AG04449 (cell line): ENCODE results near the gene DIS3L2.
A peak's percentile ranks its signal among the peaks of the same experiment; 100 is the strongest.

Experiments used
- CTCF ChIA-PET: fragments of 350-600 bp; formaldehyde crosslinking; extraction: SDS; loops from one replicate; lab custom pipeline; 2021; ENCODE audit warnings: antibody characterized with exemption; lab: Yijun Ruan, JAX
- POLR2A ChIA-PET: fragments of 400-600, 350-600 bp; formaldehyde crosslinking; extraction: SDS; loops from one replicate; lab custom pipeline; 2020; ENCODE audit warnings: antibody characterized with exemption, inconsistent platforms; lab: Yijun Ruan, JAX
- DNase-seq: peaks from one replicate; pipeline ENCODE4 v3.0.0-alpha.2; 2010; ENCODE audit warnings: low read depth, low spot score
- H3K4me3 ChIP-seq: 2 replicates; pipeline ENCODE4 v1.5.1; 2011; ENCODE audit warnings: low read depth, mild to moderate bottlenecking, control low read depth, low read length
- TF ChIP-seq, protein P1 (sequence below): IDR thresholded peaks from one replicate; pipeline ENCODE4 v1.5.1; 2011; ENCODE audit warnings: mild to moderate bottlenecking, moderate library complexity, low read length, control low read depth, inconsistent platforms; ENCODE audit not compliant: insufficient read depth; ENCODE audit errors: missing control alignments

DIS3L2 gene

DNA sequence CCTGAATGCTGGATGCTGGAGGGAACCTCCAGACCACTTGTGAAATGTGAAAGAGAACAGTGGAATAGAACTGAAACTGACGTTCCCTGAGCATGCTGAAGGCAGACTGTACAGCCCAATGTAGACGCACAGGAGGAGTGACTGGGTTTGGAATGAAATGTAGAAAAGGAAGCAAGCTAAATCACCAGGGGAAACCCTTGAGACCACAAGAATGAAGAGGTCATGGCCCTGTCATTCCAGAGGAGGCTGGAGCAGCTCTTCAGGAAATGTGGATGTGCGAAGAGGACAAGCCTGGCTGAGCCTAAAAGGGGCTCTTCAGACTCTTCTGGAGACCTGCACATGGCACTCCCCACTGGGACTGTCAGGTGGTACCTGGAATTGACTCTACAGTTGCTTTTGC lies 298.6 kb downstream of the DIS3L2 start:
- ChIA-PET POLR2A (no interaction called here), CTCF (interaction anchor here (1.8 kb wide), 1 partner anchor 33 kb away, joined by 4 read pairs; no protein-coding TSS in a partner anchor)
- DNase-seq, result peak; percentile 80
- no peak overlapping the region for H3K4me3 ChIP-seq
- TF ChIP-seq, protein P1, sequence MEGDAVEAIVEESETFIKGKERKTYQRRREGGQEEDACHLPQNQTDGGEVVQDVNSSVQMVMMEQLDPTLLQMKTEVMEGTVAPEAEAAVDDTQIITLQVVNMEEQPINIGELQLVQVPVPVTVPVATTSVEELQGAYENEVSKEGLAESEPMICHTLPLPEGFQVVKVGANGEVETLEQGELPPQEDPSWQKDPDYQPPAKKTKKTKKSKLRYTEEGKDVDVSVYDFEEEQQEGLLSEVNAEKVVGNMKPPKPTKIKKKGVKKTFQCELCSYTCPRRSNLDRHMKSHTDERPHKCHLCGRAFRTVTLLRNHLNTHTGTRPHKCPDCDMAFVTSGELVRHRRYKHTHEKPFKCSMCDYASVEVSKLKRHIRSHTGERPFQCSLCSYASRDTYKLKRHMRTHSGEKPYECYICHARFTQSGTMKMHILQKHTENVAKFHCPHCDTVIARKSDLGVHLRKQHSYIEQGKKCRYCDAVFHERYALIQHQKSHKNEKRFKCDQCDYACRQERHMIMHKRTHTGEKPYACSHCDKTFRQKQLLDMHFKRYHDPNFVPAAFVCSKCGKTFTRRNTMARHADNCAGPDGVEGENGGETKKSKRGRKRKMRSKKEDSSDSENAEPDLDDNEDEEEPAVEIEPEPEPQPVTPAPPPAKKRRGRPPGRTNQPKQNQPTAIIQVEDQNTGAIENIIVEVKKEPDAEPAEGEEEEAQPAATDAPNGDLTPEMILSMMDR, result no peak

DNA sequence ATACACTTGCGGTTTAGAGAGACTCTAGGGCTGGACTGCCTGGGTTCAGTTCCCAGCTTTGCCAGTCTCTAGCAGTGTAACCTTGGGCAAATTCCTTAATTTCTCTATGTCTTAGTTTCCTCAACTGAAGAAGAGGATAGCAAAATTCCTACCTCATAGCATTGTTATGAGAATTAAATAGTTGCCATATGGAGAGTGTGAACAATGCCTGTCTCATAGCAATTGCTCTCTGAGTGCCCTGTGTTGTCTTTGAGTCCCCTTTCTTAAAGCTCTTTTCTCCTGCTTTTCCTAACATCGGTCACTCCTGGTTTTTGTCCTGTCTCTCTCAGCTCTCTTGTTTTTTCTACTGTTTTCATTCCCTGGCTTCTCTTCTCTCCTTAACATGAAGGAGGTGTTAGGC lies 300.3 kb downstream of the DIS3L2 start:
- ChIA-PET CTCF (interaction anchor here (0.8 to 1.4 kb wide), 3 partner anchors 14 to 361 kb away, joined by 3 read pairs; no protein-coding TSS in a partner anchor), POLR2A (no interaction called here)
- no peak for DNase-seq
- no peak overlapping the region for H3K4me3 ChIP-seq
- TF ChIP-seq, protein P1, result no peak

DNA sequence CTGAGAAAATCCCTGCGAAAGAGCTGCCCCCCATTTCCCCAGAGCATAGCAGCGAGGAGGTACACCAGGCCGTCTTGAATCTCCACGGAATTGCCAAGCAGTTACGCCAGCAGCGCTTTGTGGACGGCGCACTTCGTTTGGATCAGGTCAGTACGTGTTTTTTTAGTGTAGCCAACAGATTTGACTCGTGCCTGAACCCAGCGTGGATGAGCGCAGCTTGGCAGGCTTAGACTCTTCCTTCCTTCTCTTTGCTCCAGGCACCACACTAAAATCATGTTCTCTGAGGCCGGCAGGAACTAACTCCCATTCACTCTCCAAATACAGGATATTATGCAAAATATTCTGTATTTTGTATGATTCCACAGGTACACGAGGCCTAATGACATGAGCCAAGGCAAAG lies 301.8 kb downstream of the DIS3L2 start:
- TF ChIP-seq, protein P1, result no peak
- no peak overlapping the region for H3K4me3 ChIP-seq
- POLR2A ChIA-PET, result no interaction called here
- DNase-seq, result no peak
- CTCF ChIA-PET, result interaction anchor here (1.2 to 1.3 kb wide), 2 partner anchors 17 to 30 kb away, joined by 3 read pairs; no protein-coding TSS in a partner anchor

DNA sequence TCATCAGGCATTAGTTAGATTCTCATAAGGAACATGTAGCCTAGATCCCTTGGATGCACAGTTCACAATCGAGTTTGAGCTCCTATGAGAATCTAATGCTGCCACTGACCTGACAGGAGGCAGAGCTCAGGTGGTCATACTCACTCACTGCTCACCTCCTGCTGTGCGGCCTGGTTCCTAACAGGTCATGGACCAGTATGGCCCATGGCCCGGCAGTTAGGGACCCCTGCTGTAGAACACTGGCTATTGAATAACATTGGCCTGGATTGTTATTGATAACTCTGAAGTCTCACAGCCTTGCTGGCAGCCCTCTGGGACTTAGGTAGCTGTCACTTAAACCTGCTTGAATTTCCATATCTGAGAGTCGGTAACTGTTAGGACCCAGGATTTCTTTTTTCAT lies 302.6 kb downstream of the DIS3L2 start:
- no peak overlapping the region for H3K4me3 ChIP-seq
- TF ChIP-seq, protein P1, result no peak
- DNase-seq, result no peak
- ChIA-PET CTCF (interaction anchor here (1.2 kb wide), 1 partner anchor 31 kb away, joined by 3 read pairs; no protein-coding TSS in a partner anchor), POLR2A (no interaction called here)

DNA sequence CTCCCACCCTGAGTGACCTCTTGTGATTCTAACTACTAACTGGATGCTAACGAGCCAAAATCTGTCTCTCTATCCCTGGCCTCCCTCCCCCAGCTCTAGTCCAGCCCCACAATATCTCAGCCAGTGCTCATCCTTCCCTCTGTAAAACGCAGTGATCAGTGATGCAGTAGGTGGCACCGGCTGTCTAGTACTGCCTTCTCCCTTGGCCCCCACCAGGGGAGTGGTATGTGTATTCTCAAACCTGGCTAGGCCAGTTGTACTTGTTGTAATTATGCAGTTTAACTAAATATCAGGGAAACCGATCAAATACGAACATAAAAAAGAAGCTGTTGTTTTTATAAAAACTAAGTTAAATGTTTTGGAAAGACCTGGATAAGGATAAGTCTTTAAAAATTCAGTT lies 303.8 kb downstream of the DIS3L2 start:
- CTCF ChIA-PET, result no interaction called here
- H3K4me3 ChIP-seq, result no peak overlapping the region
- POLR2A ChIA-PET, result no interaction called here
- DNase-seq, result no peak
- TF ChIP-seq, protein P1, result no peak

DNA sequence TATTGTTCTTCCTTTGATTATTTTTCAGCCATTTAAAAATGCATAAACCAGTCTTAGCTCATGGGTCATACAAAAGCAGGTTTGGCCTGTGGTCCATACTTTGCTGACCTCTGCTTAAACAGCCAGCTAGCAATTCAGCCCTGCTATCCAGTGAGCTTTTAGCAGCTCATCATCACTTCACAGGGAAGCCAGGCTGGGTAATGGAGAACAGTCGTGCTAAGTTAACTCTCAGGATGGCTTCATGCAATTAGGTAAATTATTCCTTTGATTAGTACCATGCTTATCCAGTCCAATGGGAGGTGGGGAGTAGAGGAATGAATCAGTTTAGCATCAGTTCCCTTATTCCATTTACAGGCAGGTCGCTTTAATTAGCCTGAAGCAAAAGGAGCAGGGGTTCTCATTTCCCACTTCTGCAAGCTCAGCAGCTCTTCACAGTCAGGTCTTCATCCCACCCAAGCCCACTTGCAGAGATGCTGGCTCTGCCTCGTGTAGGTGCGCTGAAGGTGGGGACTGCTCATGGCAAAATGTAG lies 307.2 kb downstream of the DIS3L2 start:
- no peak overlapping the region for H3K4me3 ChIP-seq
- ChIA-PET CTCF (interaction anchor here (0.8 to 2.3 kb wide), 4 partner anchors 15 to 86 kb away, joined by 3 to 9 read pairs (median 3); no protein-coding TSS in a partner anchor), POLR2A (no interaction called here)
- no peak for DNase-seq
- TF ChIP-seq, protein P1, result no peak
